Stimulated activated CD8-positive, alpha-beta memory T cell treated with anti-CD3 and anti-CD28 coated beads, Interleukin-15, amount 100 ng/mL, for 4 hours (primary cell): ENCODE measurements around the gene CDK11A.
"Not testable (repeated sequence)": the region's sequence is repeated elsewhere in the genome, so short reads cannot be mapped to it uniquely, and the experiment has no call there.

Experiments
- DNase-seq, 2 donors: peaks; one replicate each; pipeline ENCODE4 v3.0.0-alpha.2; 2020; ENCODE audit warnings: low read depth in 2 of 2

The CDK11A gene

GRCh38 chr1:1726088-1726487 lies 1.9 kb upstream of the CDK11A start:
- not testable (repeated sequence) for DNase-seq

- no peak for DNase-seq
Measured at GRCh38 chr1:1721201-1721600, 3.0 kb downstream of the CDK11A start.

- not testable (repeated sequence) for DNase-seq
Measured at GRCh38 chr1:1715109-1715883, 8.9 kb downstream of the CDK11A start.

DNA sequence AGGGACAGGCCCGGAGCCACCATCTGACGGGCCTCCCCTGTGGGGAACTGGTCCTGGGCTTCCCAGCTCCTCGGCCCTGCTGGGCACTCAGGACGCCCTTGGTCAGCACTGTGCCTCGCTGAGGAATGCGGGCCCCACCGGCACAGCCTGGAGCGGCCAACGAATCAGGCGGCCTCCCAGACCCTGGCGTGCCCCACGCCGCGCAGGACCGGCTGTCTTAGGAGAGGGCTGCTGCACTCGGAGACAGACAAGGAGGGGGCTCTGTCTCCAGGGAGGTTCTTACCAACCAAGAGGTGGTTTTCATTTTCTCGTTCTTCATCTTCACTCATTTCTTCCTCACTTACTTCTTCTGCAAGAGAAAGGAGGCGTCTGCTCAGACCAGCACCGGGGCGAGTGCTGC lies 16.3 kb downstream of the CDK11A start:
- DNase-seq, result not testable (repeated sequence)

DNA sequence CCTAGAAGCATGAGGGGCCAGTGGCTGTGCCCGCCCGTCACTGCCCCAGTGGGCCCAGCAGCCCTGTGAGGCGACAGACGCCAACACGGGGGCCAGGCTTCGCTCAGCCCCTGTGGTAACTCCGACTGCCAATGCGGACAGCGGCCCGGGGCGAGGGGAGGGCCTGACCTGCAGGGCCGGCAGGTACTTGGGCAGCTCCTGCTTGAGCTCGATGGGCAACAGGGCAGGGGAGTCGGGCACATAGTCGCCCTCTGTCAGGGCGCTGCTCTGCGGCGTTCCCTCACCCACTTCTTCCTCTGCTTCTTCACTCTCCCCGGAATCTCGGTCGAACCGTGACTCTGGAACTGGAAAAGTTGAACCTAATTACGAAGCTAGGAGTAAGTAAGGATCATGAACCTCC lies 16.9 kb downstream of the CDK11A start:
- not testable (repeated sequence) for DNase-seq

DNA sequence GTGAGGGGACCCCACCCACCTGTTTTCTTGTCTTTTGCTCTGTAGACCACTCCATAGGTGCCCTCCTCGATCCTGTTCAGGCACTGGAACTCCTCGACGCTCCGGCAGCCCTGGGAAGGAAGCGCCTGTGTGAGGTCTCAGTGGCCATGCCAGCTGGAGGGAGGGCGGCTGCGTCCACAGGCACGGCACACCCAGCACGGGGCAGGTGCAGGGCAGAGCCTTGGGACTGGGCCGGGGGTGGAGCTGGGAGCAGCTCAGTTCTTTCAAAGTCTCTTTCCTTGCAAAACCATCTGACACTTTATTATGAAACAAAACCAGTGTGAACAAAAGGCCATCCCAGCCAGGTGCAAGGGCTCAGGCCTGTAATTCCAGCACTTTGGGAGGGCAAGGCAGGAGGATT lies 18.5 kb downstream of the CDK11A start:
- DNase-seq, result not testable (repeated sequence)

DNA sequence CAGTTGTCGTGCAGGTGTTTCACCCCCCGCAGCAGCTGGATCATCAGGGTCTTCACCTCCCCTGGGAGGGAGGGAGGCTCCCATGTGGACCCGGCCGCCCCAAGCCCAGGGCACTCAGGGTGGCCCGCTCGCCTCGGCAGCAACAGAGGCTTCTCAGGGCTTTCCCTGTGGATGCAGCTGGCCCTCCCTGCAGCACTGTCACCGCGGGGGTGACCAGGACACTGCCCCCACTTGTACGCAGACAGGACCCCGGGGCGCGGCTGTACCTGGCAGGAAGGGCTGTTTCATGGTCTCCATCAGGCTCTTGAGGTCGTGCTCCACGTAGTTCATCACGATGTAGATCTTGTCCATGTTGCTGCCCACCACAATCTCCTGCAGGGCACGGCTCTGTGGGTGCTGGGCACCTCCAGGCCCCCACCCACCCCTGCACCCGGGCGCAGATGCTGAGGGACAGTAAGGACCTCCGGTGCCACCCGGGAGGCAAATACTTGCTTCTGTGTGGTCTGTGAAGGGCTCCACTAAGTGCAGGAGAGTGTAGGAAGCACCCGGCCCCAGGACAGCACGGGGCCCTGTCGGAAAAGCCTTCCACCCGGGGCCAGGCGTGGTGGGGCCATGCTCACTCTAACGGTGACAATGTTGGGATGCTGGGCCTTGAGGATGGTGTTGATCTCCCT lies 19.7 kb downstream of the CDK11A start:
- DNase-seq, result not testable (repeated sequence)

GRCh38 chr1:1703796-1704195 lies 20.4 kb downstream of the CDK11A start:
- no peak for DNase-seq

DNA sequence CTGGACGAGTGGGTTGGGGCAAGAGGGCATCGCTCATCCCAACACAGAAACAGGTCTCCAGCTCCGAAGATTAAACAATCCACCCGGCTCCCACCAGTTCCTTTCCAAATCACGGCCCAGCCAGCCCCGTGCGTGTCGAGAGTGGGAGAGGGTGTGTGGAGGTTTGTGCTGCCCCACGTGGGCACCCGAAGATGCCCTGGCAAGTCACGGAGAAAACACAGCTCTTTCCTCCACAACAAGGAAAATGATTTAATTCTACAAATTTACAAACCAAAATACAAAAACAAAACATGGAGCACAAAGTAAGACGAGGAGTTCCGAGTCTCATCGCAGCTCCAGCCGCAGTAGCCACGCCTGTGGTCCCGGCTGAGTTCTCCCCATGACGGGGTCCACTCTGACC lies 21.7 kb downstream of the CDK11A start:
- not testable (repeated sequence) for DNase-seq

- not testable (repeated sequence) for DNase-seq
Measured at GRCh38 chr1:1700557-1700956, 23.6 kb downstream of the CDK11A start.

GRCh38 chr1:1700067-1700466 lies 24.1 kb downstream of the CDK11A start:
- not testable (repeated sequence) for DNase-seq

- not testable (repeated sequence) for DNase-seq
Measured at GRCh38 chr1:1699061-1699460, 25.1 kb downstream of the CDK11A start.

DNA sequence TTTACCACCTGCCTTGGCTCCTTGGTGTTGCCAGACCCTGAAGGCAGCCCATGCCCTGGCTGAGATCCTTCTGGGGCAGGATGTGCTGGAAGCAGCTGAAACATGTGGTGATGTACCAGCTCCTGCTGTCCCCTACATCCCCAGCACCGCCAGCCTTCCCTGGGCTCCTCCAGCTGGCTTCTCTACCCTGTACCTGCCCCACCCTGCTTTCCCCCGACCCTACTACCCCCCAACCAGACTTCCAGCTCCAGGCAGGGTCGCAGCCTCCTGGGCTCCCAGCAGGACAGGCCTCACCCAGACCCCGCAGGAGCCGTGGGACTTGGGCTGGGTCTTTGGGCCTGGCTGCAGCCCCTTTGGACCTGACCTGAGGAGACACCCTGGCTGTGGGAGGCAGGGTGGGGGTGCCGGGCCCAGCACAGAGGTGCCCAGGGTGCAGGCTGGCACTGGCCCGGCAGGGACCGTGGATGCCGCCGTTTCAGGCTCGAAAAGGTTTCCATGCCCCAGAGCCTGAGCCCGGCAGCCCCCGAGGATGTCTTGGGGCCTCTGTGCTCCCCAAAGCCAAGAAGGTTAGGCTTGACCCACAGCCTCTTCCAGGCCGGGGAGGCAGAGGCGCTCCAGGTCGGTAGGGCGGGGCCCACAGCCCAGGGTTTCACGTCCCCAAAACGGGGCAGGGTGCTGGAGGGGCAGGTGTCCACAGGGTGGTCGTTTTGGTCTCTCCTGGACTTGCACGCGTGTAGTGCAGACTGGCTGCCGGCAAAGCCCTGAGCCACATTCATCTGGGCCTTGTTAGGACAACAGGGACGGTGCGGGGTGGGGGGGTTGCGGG lies 26.6 kb downstream of the CDK11A start:
- DNase-seq, result not testable (repeated sequence)

- DNase-seq, result not testable (repeated sequence)
Measured at GRCh38 chr1:1696431-1697357, 27.5 kb downstream of the CDK11A start.

- DNase-seq, result peak; percentile 86 to 94
Measured at GRCh38 chr1:1692714-1693647, 31.2 kb downstream of the CDK11A start, which contains the start of gene SLC35E2B. TSS of gene SLC35E2B (minus strand) at chr1:1692795. CDS start at chr1:1676699, 16,096 bp downstream.

DNA sequence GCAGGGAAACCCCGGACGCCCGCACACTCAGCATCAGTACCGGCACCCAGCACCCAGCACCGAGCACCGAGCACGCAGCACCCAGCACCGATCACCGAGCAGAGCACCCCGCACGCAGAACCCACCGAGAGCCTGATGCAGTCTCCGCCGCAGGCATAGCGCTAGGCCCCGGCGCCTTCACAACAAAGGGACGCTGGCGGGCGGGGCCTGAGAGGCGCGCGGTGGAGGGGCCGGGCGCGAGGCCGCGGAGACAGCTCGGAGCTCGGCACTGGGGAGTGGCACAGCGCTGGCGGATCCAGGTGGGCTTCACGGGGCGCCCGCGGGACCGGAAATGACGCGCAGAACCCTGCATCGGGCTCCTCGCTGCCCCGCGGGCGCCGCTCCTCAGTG lies 31.8 kb downstream of the CDK11A start:
- DNase-seq, result peak; percentile 62 to 76

GRCh38 chr1:1691443-1691842 lies 32.7 kb downstream of the CDK11A start:
- DNase-seq, result not testable (repeated sequence)

- not testable (repeated sequence) for DNase-seq
Measured at GRCh38 chr1:1689526-1689925, 34.6 kb downstream of the CDK11A start.

GRCh38 chr1:1687846-1688245 lies 36.3 kb downstream of the CDK11A start:
- no peak for DNase-seq
